ENCODE data around the gene HSD11B2.

GRCh38 chr16:67388591-67388990, 42.3 kb upstream of the HSD11B2 start:
- TF ChIP-seq YY1 (tag by site-specific recombination; IDR thresholded peaks at IDR 0.05) (no peak), ZNF132 (tag by site-specific recombination; IDR thresholded peaks at IDR 0.05; ENCODE audit: borderline replicate concordance) (no peak), ZNF558 (tag by site-specific recombination; IDR thresholded peaks at IDR 0.05) (no peak), ZNF221 (tag by site-specific recombination; IDR thresholded peaks at IDR 0.05; ENCODE audit: borderline replicate concordance) (no peak)
- TF ChIP-seq, protein P1, sequence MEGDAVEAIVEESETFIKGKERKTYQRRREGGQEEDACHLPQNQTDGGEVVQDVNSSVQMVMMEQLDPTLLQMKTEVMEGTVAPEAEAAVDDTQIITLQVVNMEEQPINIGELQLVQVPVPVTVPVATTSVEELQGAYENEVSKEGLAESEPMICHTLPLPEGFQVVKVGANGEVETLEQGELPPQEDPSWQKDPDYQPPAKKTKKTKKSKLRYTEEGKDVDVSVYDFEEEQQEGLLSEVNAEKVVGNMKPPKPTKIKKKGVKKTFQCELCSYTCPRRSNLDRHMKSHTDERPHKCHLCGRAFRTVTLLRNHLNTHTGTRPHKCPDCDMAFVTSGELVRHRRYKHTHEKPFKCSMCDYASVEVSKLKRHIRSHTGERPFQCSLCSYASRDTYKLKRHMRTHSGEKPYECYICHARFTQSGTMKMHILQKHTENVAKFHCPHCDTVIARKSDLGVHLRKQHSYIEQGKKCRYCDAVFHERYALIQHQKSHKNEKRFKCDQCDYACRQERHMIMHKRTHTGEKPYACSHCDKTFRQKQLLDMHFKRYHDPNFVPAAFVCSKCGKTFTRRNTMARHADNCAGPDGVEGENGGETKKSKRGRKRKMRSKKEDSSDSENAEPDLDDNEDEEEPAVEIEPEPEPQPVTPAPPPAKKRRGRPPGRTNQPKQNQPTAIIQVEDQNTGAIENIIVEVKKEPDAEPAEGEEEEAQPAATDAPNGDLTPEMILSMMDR (tag by site-specific recombination; IDR thresholded peaks at IDR 0.05): no peak
- TF ChIP-seq, protein P2, sequence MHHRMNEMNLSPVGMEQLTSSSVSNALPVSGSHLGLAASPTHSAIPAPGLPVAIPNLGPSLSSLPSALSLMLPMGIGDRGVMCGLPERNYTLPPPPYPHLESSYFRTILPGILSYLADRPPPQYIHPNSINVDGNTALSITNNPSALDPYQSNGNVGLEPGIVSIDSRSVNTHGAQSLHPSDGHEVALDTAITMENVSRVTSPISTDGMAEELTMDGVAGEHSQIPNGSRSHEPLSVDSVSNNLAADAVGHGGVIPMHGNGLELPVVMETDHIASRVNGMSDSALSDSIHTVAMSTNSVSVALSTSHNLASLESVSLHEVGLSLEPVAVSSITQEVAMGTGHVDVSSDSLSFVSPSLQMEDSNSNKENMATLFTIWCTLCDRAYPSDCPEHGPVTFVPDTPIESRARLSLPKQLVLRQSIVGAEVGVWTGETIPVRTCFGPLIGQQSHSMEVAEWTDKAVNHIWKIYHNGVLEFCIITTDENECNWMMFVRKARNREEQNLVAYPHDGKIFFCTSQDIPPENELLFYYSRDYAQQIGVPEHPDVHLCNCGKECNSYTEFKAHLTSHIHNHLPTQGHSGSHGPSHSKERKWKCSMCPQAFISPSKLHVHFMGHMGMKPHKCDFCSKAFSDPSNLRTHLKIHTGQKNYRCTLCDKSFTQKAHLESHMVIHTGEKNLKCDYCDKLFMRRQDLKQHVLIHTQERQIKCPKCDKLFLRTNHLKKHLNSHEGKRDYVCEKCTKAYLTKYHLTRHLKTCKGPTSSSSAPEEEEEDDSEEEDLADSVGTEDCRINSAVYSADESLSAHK (tag by site-specific recombination; IDR thresholded peaks at IDR 0.05): no peak

Measured in HEK293 (cell line).